Suprapubic skin (tissue), 4 donors: ENCODE data around the gene TXLNB. TPM values are rescaled to one million over a fixed set of nuclear protein-coding genes. Genes with fewer than 3 reads are reported as not detected.

Experiments
- DNase-seq, 2 donors: peaks; one replicate each; pipeline ENCODE4 v3.0.0-alpha.2; 2019; ENCODE audit warnings: low spot score in 2 of 2
- H3K27ac ChIP-seq: fragments of 200-600 bp; sonication (generic); one replicate; pipeline ENCODE4 v1.5.1; 2019
- H3K27me3 ChIP-seq: fragments of 200-600 bp; sonication (generic); one replicate; pipeline ENCODE4 v1.5.1; 2019
- H3K36me3 ChIP-seq: fragments of 200-600 bp; sonication (generic); one replicate; pipeline ENCODE4 v1.5.1; 2019
- H3K4me1 ChIP-seq: fragments of 200-600 bp; sonication (generic); one replicate; pipeline ENCODE4 v1.5.1; 2019
- H3K4me3 ChIP-seq: fragments of 200-600 bp; sonication (generic); one replicate; pipeline ENCODE4 v1.5.1; 2019; ENCODE audit warnings: mild to moderate bottlenecking
- H3K9me3 ChIP-seq: fragments of 200-600 bp; sonication (generic); one replicate; pipeline ENCODE4 v1.5.1; 2019
- CTCF ChIP-seq, 2 donors: fragments of 200-600 bp in 1 of 2; fragments of 450-650 bp in 1 of 2; sonication (generic) in 1 of 2; IDR thresholded peaks; one replicate each; pipeline ENCODE4 v1.5.1; 2016 to 2019; ENCODE audit warnings: antibody characterized with exemption in 2 of 2, mild to moderate bottlenecking in 1 of 2, moderate library complexity in 1 of 2
- EP300 ChIP-seq: sonication (generic); formaldehyde crosslinking; IDR thresholded peaks from one replicate; pipeline ENCODE4 v1.6.1; 2017; ENCODE audit warnings: antibody characterized with exemption
- POLR2A ChIP-seq, 2 donors: fragments of 450-650 bp; IDR thresholded peaks; one replicate each; pipeline ENCODE4 v1.6.1; 2017; ENCODE audit warnings: antibody characterized with exemption in 2 of 2, mild to moderate bottlenecking in 2 of 2, moderate library complexity in 2 of 2
- POLR2AphosphoS5 ChIP-seq, 3 donors: sonication (generic); formaldehyde crosslinking; IDR thresholded peaks; one replicate each; pipeline ENCODE4 v1.6.1; 2017; ENCODE audit warnings: antibody characterized with exemption in 3 of 3
- WGBS: methylation state at CpG from one replicate; pipeline ENCODE4 v1.1.5; 2018; 5-methylcytosine and 5-hydroxymethylcytosine counted together
- total RNA-seq, 4 donors: library from RNA; depleted of rRNA; stranded (reverse); fragments of >200 nt; gene quantifications; one replicate each; pipeline ENCODE4 v1.1.0, GENCODE V29; 2016

Gene TXLNB
- total RNA-seq, 4 donors from 2014 or later: 0.10 to 0.59 (median 0.37) TPM

GRCh38 chr6:139257821-139258398, 33.9 kb downstream of the TXLNB start:
- Histone ChIP-seq H3K4me3 (no peak overlapping the region), H3K27me3 (no peaks in the 10 kb centered on the region), H3K36me3 (no peaks in the 10 kb centered on the region), H3K27ac (no peak overlapping the region), H3K4me1 (no peaks in the 10 kb centered on the region), H3K9me3 (no peaks in the 10 kb centered on the region)
- TF ChIP-seq POLR2A (IDR thresholded peaks at IDR 0.05) (no peak), POLR2AphosphoS5 (IDR thresholded peaks at IDR 0.05) (no peak), CTCF (IDR thresholded peaks at IDR 0.05) (no peak), EP300 (no peak)
- no peak for DNase-seq
- 92% methylated on average over 5 of the region's 5 CpGs for WGBS

- 97% methylated on average over 3 of the region's 3 CpGs for WGBS
These were observed 34.5 kb downstream of the TXLNB start for GRCh38 chr6:139257291-139257690.

GRCh38 chr6:139256087-139256486, 35.7 kb downstream of the TXLNB start:
- Histone ChIP-seq H3K4me3 (no peak overlapping the region), H3K27me3 (no peaks in the 10 kb centered on the region), H3K36me3 (no peaks in the 10 kb centered on the region), H3K9me3 (no peaks in the 10 kb centered on the region), H3K4me1 (peaks cover 9% of the 10 kb centered on the region), H3K27ac (no peak overlapping the region)
- DNase-seq: no peak
- 55% methylated on average over 3 of the region's 3 CpGs for WGBS
- TF ChIP-seq CTCF (IDR thresholded peaks at IDR 0.05) (no peak), POLR2AphosphoS5 (IDR thresholded peaks at IDR 0.05) (no peak), EP300 (no peak), POLR2A (IDR thresholded peaks at IDR 0.05) (no peak)

More at GRCh38 chr6:139257291-139257690, 34.5 kb downstream of the TXLNB start:
- TF ChIP-seq POLR2AphosphoS5 (IDR thresholded peaks at IDR 0.05): no peak
- no peak for TF ChIP-seq EP300
- TF ChIP-seq POLR2A (IDR thresholded peaks at IDR 0.05): no peak
- no peak for TF ChIP-seq CTCF (IDR thresholded peaks at IDR 0.05)
- H3K27ac ChIP-seq: no peak overlapping the region
- no peaks in the 10 kb centered on the region for H3K36me3 ChIP-seq
- H3K4me3 ChIP-seq: no peak overlapping the region
- no peaks in the 10 kb centered on the region for H3K4me1 ChIP-seq
- no peak for DNase-seq
- no peaks in the 10 kb centered on the region for H3K9me3 ChIP-seq
- no peaks in the 10 kb centered on the region for H3K27me3 ChIP-seq

- H3K4me3 ChIP-seq: no peak overlapping the region
- H3K27me3 ChIP-seq: no peaks in the 10 kb centered on the region
- TF ChIP-seq POLR2A (IDR thresholded peaks at IDR 0.05): no peak
- no peak for TF ChIP-seq EP300
- TF ChIP-seq CTCF (IDR thresholded peaks at IDR 0.05): no peak
- no peak for TF ChIP-seq POLR2AphosphoS5 (IDR thresholded peaks at IDR 0.05)
- H3K9me3 ChIP-seq: no peaks in the 10 kb centered on the region
- no peak for DNase-seq
- no peak overlapping the region for H3K27ac ChIP-seq
- H3K36me3 ChIP-seq: no peaks in the 10 kb centered on the region
- 84% methylated on average over 2 of the region's 2 CpGs for WGBS
- peaks cover 17% of the 10 kb centered on the region for H3K4me1 ChIP-seq
These were observed 37.6 kb downstream of the TXLNB start for GRCh38 chr6:139254196-139254595.

- no peak for DNase-seq
- H3K9me3 ChIP-seq: no peaks in the 10 kb centered on the region
- 72% methylated on average over 2 of the region's 2 CpGs for WGBS
- peaks cover 17% of the 10 kb centered on the region for H3K4me1 ChIP-seq
- no peaks in the 10 kb centered on the region for H3K27me3 ChIP-seq
- TF ChIP-seq POLR2AphosphoS5 (IDR thresholded peaks at IDR 0.05) (no peak), CTCF (IDR thresholded peaks at IDR 0.05) (no peak), POLR2A (IDR thresholded peaks at IDR 0.05) (no peak)
- no peak overlapping the region for H3K4me3 ChIP-seq
- H3K27ac ChIP-seq: no peak overlapping the region
- no peaks in the 10 kb centered on the region for H3K36me3 ChIP-seq
These were observed 38.1 kb downstream of the TXLNB start for GRCh38 chr6:139253656-139254055.
